GM23248 (cell line): ENCODE results near the gene POLR2I. TPM values are rescaled to one million over a fixed set of nuclear protein-coding genes. Genes with fewer than 3 reads are reported as not detected.

Experiments used
- DNase-seq: peaks from one replicate; pipeline ENCODE4 v3.0.0-alpha.2; 2015
- H2AFZ ChIP-seq: fragments of 200-600 bp; sonication (generic); 2 replicates; pipeline ENCODE4 v1.6.1; 2016; ENCODE audit warnings: antibody characterized with exemption
- H3F3A ChIP-seq: fragments of 200-600 bp; sonication (generic); 2 replicates; pipeline ENCODE4 v1.6.1; 2016; ENCODE audit warnings: mild to moderate bottlenecking, antibody characterized with exemption, mixed run types; ENCODE audit not compliant: insufficient read depth
- H3K27ac ChIP-seq: fragments of 200-600 bp; sonication (generic); 2 replicates; pipeline ENCODE4 v1.5.1; 2016; ENCODE audit warnings: mild to moderate bottlenecking
- H3K27me3 ChIP-seq: fragments of 200-600 bp; sonication (generic); replicated peaks from 2 replicates; pipeline ENCODE4 v1.6.1; 2016; ENCODE audit warnings: mild to moderate bottlenecking; ENCODE audit not compliant: insufficient read depth
- H3K36me3 ChIP-seq: fragments of 200-600 bp; sonication (generic); 2 replicates; pipeline ENCODE4 v1.6.1; 2016; ENCODE audit warnings: low read depth, mild to moderate bottlenecking
- H3K4me1 ChIP-seq: fragments of 200-600 bp; sonication (generic); 2 replicates; pipeline ENCODE4 v1.6.1; 2016; ENCODE audit warnings: mild to moderate bottlenecking; ENCODE audit not compliant: insufficient read depth
- H3K4me2 ChIP-seq: fragments of 200-600 bp; sonication (generic); one replicate; pipeline ENCODE4 v1.6.1; 2016; ENCODE audit warnings: mild to moderate bottlenecking; ENCODE audit not compliant: unreplicated experiment
- H3K4me3 ChIP-seq: fragments of 200-600 bp; sonication (generic); 2 replicates; pipeline ENCODE4 v1.5.1; 2016; ENCODE audit warnings: mild to moderate bottlenecking
- H3K79me2 ChIP-seq: fragments of 200-600 bp; sonication (generic); 2 replicates; pipeline ENCODE4 v1.6.1; 2016; ENCODE audit warnings: mild to moderate bottlenecking; ENCODE audit not compliant: insufficient read depth
- H3K9ac ChIP-seq: fragments of 200-600 bp; sonication (generic); 2 replicates; pipeline ENCODE4 v1.6.1; 2016; ENCODE audit warnings: mild to moderate bottlenecking
- H3K9me2 ChIP-seq: fragments of 200-600 bp; sonication (generic); 2 replicates; pipeline ENCODE4 v1.6.1; 2016; ENCODE audit warnings: mixed run types, mild to moderate bottlenecking, moderate library complexity; ENCODE audit not compliant: insufficient read depth
- H3K9me3 ChIP-seq: fragments of 200-600 bp; sonication (generic); one replicate; pipeline ENCODE4 v1.6.1; 2017; ENCODE audit warnings: low read depth
- H4K20me1 ChIP-seq: fragments of 200-600 bp; sonication (generic); 2 replicates; pipeline ENCODE4 v1.6.0; 2016; ENCODE audit not compliant: insufficient read depth
- EZH2 ChIP-seq: fragments of 200-600 bp; sonication (generic); IDR thresholded peaks from 2 replicates; pipeline ENCODE4 v1.6.1; 2018; ENCODE audit warnings: antibody characterized with exemption, mild to moderate bottlenecking; ENCODE audit not compliant: insufficient read depth, poor library complexity, severe bottlenecking
- EZH2phosphoT487 ChIP-seq: fragments of 200-600 bp; sonication (generic); IDR thresholded peaks from 2 replicates; pipeline ENCODE4 v1.6.1; 2018; ENCODE audit warnings: antibody characterized with exemption, moderate library complexity, mild to moderate bottlenecking, low read depth; ENCODE audit not compliant: insufficient read depth
- whole genome bisulfite sequencing, 2 experiments: methylation state at CpG; one replicate each; pipeline ENCODE4 v1.1.6; 2015 to 2017; ENCODE audit warnings: low lambda C conversion rate in 2 of 2, low coverage in 1 of 2; ENCODE audit errors: missing lambda C conversion rate in 2 of 2; 5-methylcytosine and 5-hydroxymethylcytosine counted together
- in situ Hi-C: fragments of 300-500 bp; cut with MboI; formaldehyde crosslinking; loops from 2 replicates; pipeline ENCODE4 v1.15.0; 2020
- polyA plus RNA-seq: library from polyadenylated mRNA; unstranded; fragments of >200 nt; fragmentation: Nextera tagmentation; extraction: Ambion mirVana; gene quantifications from 2 replicates; pipeline ENCODE4 v1.2.1, GENCODE V29; 2016
- total RNA-seq: library from RNA; depleted of rRNA; stranded (reverse); fragments of >200 nt; shearing (Covaris generic); gene quantifications from 2 replicates; pipeline ENCODE4 v1.2.3, GENCODE V29; 2014

The POLR2I gene
- total and polyA plus RNA-seq, 2 experiments from 2014 or later = 44.1 to 130 TPM

DNA sequence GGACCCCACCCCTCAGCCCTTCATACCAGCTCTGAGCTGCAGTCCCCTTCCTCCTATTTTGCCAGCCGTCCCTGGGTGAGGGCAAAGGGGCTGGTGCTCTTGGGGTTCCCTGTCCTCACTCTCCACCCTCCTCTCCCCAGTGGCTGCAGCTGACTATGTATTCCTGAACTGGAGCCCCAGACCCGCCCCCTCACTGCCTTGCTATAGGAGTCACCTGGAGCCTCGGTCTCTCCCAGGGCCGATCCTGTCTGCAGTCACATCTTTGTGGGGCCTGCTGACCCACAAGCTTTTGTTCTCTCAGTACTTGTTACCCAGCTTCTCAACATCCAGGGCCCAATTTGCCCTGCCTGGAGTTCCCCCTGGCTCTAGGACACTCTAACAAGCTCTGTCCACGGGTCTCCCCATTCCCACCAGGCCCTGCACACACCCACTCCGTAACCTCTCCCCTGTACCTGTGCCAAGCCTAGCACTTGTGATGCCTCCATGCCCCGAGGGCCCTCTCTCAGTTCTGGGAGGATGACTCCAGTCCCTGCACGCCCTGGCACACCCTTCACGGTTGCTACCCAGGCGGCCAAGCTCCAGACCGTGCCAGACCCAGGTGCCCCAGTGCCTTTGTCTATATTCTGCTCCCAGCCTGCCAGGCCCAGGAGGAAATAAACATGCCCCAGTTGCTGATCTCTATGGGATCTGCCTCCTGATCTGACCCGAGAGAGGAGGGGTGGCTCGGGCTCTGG, 35.2 kb upstream of the POLR2I start:
- in situ Hi-C loops = no loop called here
- Histone ChIP-seq H3K79me2 (peaks cover 17% of the 10 kb centered on the region), H3K4me2 (no peak overlapping the region), H2AFZ (no peak overlapping the region), H3K4me3 (no peak overlapping the region), H3F3A (peaks cover 15% of the 10 kb centered on the region; the same call in 1 of the 2 replicates), H3K36me3 (peaks cover 14% of the 10 kb centered on the region), H3K9ac (no peak overlapping the region), H3K9me2 (no peaks in the 10 kb centered on the region), H4K20me1 (no peaks in the 10 kb centered on the region), H3K27ac (no peak overlapping the region), H3K9me3 (no peaks in the 10 kb centered on the region), H3K27me3 (no peaks in the 10 kb centered on the region), H3K4me1 (no peaks in the 10 kb centered on the region)
- no peak for TF ChIP-seq EZH2
- TF ChIP-seq EZH2phosphoT487 = no peak
- no peak for DNase-seq
- 79 to 80% methylated on average over 13 of the region's 13 CpGs for WGBS, 2 experiments

DNA sequence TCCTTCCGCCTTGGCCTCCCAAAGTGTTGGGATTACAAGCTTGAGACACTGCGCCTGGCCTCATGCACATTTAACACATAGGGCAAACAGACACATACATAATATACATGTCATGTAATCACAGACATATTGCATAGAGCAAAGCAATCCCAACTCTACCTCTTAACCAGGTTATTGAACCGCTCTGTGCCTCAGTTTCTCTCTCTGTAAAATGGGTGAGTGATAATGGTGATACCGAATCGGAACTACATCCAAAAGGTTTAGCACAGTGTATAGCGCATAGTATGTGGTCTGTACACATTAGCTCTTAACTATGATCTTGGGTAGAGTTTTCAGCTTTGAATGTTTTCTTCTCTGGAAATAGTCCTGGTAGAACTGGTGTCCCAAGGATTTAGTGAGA, 29.9 kb upstream of the POLR2I start:
- Histone ChIP-seq H3K9ac (no peak overlapping the region), H3F3A (0 out of 2 replicates have a peak, but pooled peaks cover 12% of the 10 kb centered on the region), H3K9me2 (no peaks in the 10 kb centered on the region), H2AFZ (no peak overlapping the region), H3K27me3 (no peaks in the 10 kb centered on the region), H3K4me1 (0 out of 2 replicates have a peak, but pooled peaks cover 7% of the 10 kb centered on the region), H3K79me2 (peaks cover 57% of the 10 kb centered on the region), H4K20me1 (peaks cover 7% of the 10 kb centered on the region; the same call in 1 of the 2 replicates), H3K27ac (no peak overlapping the region), H3K36me3 (peaks cover 31% of the 10 kb centered on the region), H3K9me3 (no peaks in the 10 kb centered on the region), H3K4me2 (no peak overlapping the region), H3K4me3 (no peak overlapping the region)
- no peak for DNase-seq
- in situ Hi-C loops = no loop called here
- WGBS, 2 experiments = 90 to 95% methylated on average over 6 of the region's 6 CpGs
- TF ChIP-seq EZH2 (no peak), EZH2phosphoT487 (no peak)

DNA sequence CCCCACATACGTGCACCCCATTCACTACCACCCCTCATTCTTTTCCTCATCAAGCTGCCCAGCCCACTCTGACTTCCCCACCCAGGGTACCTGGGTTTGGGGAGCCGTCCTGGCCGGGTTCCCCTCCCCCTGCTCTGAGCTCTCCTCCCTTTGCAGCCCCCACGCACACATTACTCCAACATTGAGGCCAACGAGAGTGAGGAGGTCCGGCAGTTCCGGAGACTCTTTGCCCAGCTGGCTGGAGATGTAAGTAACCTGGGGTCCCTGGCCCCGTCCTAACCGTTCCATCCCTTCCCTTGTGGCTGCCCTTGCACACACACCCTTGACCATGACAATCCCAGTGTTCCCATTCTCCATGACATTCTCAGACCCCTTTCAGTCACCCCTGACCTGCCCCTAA, 27.8 kb upstream of the POLR2I start:
- H3K9me3 ChIP-seq = no peaks in the 10 kb centered on the region
- H3K27me3 ChIP-seq = no peaks in the 10 kb centered on the region
- no peak overlapping the region for H2AFZ ChIP-seq
- in situ Hi-C loops = no loop called here
- H3K9ac ChIP-seq = no peak overlapping the region
- no peak overlapping the region for H3K4me2 ChIP-seq
- H3K36me3 ChIP-seq = peaks cover 31% of the 10 kb centered on the region
- 0 out of 2 replicates have a peak, but pooled peaks cover 7% of the 10 kb centered on the region for H3K4me1 ChIP-seq
- H4K20me1 ChIP-seq = peaks cover 7% of the 10 kb centered on the region; the same call in 1 of the 2 replicates
- H3F3A ChIP-seq = 0 out of 2 replicates have a peak, but pooled peaks cover 3% of the 10 kb centered on the region
- no peak overlapping the region for H3K27ac ChIP-seq
- H3K79me2 ChIP-seq = peaks cover 57% of the 10 kb centered on the region
- TF ChIP-seq EZH2phosphoT487 (no peak), EZH2 (no peak)
- no peaks in the 10 kb centered on the region for H3K9me2 ChIP-seq
- no peak for DNase-seq
- 86 to 88% methylated on average over 9 of the region's 9 CpGs for WGBS, 2 experiments
- H3K4me3 ChIP-seq = no peak overlapping the region

DNA sequence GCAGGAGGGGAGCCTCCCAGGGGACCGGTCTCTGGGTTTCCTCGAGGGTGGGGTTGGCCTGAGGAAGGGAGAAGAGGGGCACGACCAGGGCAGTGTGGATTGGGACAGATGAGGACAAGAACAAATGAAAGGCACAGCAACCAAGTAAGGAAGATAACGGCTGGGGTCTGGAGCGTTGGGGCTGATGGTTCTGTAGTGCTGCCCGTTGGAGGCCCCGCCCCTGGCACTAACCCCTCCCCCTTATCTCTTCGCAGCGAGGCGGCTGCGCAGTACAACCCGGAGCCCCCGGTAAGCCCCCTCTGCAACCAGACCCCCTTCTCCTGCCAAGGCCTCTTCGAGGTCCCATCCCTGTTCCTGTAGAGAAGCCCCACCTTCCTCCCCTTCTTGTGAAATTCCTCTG, 27.4 kb upstream of the POLR2I start:
- Histone ChIP-seq H3K27ac (no peak overlapping the region), H3K4me2 (no peak overlapping the region), H3K27me3 (no peaks in the 10 kb centered on the region), H3K79me2 (peaks cover 57% of the 10 kb centered on the region), H3K9me3 (no peaks in the 10 kb centered on the region), H3K9ac (no peak overlapping the region), H3K4me3 (no peak overlapping the region), H4K20me1 (peaks cover 7% of the 10 kb centered on the region; the same call in 1 of the 2 replicates), H3K36me3 (peaks cover 31% of the 10 kb centered on the region), H3K9me2 (no peaks in the 10 kb centered on the region), H3F3A (0 out of 2 replicates have a peak, but pooled peaks cover 3% of the 10 kb centered on the region), H3K4me1 (peaks cover 9% of the 10 kb centered on the region; the same call in 1 of the 2 replicates), H2AFZ (no peak overlapping the region)
- 94 to 97% methylated on average over 10 to 14 of the region's 14 CpGs for WGBS, 2 experiments
- in situ Hi-C loops = no loop called here
- TF ChIP-seq EZH2phosphoT487 = no peak
- TF ChIP-seq EZH2 = no peak
- DNase-seq = no peak
